ENCODE data around the gene DNAH8.

DNA sequence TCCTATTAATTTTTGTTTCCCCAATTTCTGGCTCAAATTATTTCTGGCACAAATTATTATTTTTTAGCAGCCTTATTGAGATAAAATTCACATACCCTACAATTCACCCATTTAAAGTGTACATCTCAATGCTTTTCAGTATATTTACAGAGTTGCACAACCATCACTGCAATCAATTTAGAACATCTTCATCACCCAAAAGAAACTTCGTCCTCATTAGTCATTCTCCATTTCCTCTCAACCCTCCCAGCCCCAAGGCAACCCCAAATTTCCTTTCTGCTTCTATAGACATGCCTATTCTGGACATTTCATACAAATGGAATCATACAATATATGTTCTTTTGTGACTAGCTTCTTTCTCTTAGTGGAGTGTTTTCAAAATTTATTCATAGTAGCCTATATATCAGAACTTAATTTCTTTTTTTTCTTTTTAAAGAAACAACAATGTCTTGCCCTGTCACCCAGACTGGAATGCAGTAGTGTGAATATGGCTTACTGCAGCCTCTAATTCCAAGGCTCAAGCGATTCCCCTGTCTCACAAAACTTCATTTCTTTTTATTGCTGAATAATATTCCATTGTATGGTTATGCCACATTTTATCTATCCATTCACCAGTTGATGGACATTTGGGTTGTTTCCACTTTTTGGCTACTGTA lies 84.5 kb downstream of the DNAH8 start:
- TF ChIP-seq, protein P1, sequence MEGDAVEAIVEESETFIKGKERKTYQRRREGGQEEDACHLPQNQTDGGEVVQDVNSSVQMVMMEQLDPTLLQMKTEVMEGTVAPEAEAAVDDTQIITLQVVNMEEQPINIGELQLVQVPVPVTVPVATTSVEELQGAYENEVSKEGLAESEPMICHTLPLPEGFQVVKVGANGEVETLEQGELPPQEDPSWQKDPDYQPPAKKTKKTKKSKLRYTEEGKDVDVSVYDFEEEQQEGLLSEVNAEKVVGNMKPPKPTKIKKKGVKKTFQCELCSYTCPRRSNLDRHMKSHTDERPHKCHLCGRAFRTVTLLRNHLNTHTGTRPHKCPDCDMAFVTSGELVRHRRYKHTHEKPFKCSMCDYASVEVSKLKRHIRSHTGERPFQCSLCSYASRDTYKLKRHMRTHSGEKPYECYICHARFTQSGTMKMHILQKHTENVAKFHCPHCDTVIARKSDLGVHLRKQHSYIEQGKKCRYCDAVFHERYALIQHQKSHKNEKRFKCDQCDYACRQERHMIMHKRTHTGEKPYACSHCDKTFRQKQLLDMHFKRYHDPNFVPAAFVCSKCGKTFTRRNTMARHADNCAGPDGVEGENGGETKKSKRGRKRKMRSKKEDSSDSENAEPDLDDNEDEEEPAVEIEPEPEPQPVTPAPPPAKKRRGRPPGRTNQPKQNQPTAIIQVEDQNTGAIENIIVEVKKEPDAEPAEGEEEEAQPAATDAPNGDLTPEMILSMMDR (IDR thresholded peaks at IDR 0.05; ENCODE audit: insufficient read depth, low read depth, low read length) = no peak
- no peak for TF ChIP-seq EZH2 (IDR thresholded peaks at IDR 0.05; ENCODE audit: insufficient read depth, low read length)
